ENCODE data around the gene TRRAP. TPM values are rescaled to one million over a fixed set of nuclear protein-coding genes. Genes with fewer than 3 reads are reported as not detected.

The TRRAP gene
- total and polyA plus RNA-seq, 2 of the 8 experiments (the other 6 are each of a cell fraction or from before 2014, with no cell fraction given): 21.7 to 48.6 TPM

DNA sequence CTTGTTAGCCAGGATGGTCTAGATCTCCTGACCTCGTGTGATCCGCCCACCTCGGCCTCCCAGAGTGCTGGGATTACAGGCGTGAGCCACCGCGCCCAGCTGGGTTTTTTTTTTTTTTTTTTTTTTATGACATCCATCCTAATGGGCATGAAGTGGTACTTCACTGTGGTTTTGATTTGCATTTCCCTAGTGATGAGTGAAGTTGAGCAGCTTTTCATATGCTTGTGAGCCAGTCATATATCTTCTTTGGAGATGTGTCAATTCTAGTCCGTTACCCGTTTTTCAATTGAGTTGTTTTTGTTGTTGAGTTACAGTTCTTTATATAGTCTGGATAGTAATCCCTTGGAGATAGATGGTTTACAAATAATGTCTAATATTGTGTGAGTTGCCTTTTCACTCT lies 137.9 kb downstream of the TRRAP start (continued):
- no peak for TF ChIP-seq CTBP2 (IDR thresholded peaks at IDR 0.05; ENCODE audit: borderline replicate concordance, insufficient read depth, insufficient read length, low read length)
- TF ChIP-seq TCF12 (IDR thresholded peaks at IDR 0.05; ENCODE audit: low read depth, low read length): no peak
- no peak for TF ChIP-seq CEBPB (IDR thresholded peaks at IDR 0.05; ENCODE audit: low read depth, low read length)

Measured in H1 (cell line).